Brain pericyte (primary cell): Measurements from ENCODE around the gene PSMD13.
"Not testable (repeated sequence)": the region's sequence is repeated elsewhere in the genome, so short reads cannot be mapped to it uniquely, and the experiment has no call there.

Experiments used
- DNase-seq: peaks from one replicate; pipeline ENCODE4 v3.0.0-alpha.2; 2012; ENCODE audit warnings: low read depth, low spot score

The PSMD13 gene

GRCh38 chr11:236774-237767, at the start of gene PSMD13:
TSS of gene PSMD13 (plus strand) at chr11:236976. CDS start at chr11:237050, 74 bp downstream.
- DNase-seq = peak; percentile 64

GRCh38 chr11:189200-189783, 47.5 kb upstream of the PSMD13 start:
- DNase-seq = not testable (repeated sequence)

GRCh38 chr11:189843-190311, 46.9 kb upstream of the PSMD13 start:
- not testable (repeated sequence) for DNase-seq

- not testable (repeated sequence) for DNase-seq
These were observed 46.2 kb upstream of the PSMD13 start for GRCh38 chr11:190546-190945.

GRCh38 chr11:191490-192478, 45.0 kb upstream of the PSMD13 start:
- DNase-seq = not testable (repeated sequence)

- not testable (repeated sequence) for DNase-seq
These were observed 44.1 kb upstream of the PSMD13 start, which contains the start of gene SCGB1C1 for GRCh38 chr11:192674-193128. TSS of gene SCGB1C1 (plus strand) at chr11:193078. CDS start at chr11:193100, 22 bp downstream.

- not testable (repeated sequence) for DNase-seq
These were observed 43.3 kb upstream of the PSMD13 start for GRCh38 chr11:193481-193880.

GRCh38 chr11:196786-197731, 39.7 kb upstream of the PSMD13 start:
- DNase-seq = no peak

- DNase-seq = no peak
These were observed 39.0 kb upstream of the PSMD13 start for GRCh38 chr11:197741-198235.

GRCh38 chr11:198236-198806, 38.5 kb upstream of the PSMD13 start:
- no peak for DNase-seq

GRCh38 chr11:199004-199581, 37.7 kb upstream of the PSMD13 start:
- DNase-seq = no peak

- DNase-seq = no peak
These were observed 37.0 kb upstream of the PSMD13 start for GRCh38 chr11:199782-200181.

- no peak for DNase-seq
These were observed 36.4 kb upstream of the PSMD13 start for GRCh38 chr11:200224-201003.

GRCh38 chr11:201966-202365, 34.8 kb upstream of the PSMD13 start:
- DNase-seq = no peak

GRCh38 chr11:202490-202889, 34.3 kb upstream of the PSMD13 start:
- DNase-seq = no peak

GRCh38 chr11:203056-203944, 33.5 kb upstream of the PSMD13 start:
- DNase-seq = no peak

GRCh38 chr11:203945-204586, 32.7 kb upstream of the PSMD13 start:
- no peak for DNase-seq
